Measurements from ENCODE around the gene DDAH1. TPM values are rescaled to one million over a fixed set of nuclear protein-coding genes. Genes with fewer than 3 reads are reported as not detected.

DDAH1 gene
- total RNA-seq, 1 experiment from 2014 or later = 65.9 TPM

DNA sequence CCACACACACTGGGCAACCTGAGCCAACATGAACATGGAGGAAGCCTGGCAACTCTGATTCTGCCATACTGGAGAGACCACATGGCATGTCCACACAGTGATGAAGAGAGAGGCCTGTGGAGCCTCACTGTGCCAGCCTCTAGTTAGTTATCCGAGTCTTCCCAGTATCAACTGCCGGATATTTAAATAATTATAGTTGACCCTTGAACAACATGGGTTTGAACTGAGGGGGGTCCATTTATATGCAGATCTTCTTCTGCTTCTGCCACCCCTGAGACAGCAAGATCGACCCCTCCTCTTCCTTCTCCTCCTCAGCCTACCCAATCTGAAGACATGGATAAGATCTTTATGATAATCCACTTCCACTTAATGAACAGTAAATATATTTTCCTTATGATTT lies 27.8 kb downstream of the DDAH1 start:
- H2AFZ ChIP-seq (ENCODE audit: low read length) = no peak overlapping the region
- no peaks in the 10 kb centered on the region for H3K36me3 ChIP-seq (ENCODE audit: low read depth, low read length)
- intact Hi-C loops (cut with micrococcal nuclease) = no loop called here
- no peak overlapping the region for H3K9ac ChIP-seq (ENCODE audit: low read length)
- POLR2A ChIA-PET (ENCODE audit: unreplicated experiment) = no interaction called here
- no peaks in the 10 kb centered on the region for H3K27me3 ChIP-seq (ENCODE audit: low read length)
- TF ChIP-seq EZH2 (IDR thresholded peaks at IDR 0.05; ENCODE audit: low read length, unreplicated experiment) (no peak), EZH2phosphoT487 (IDR thresholded peaks at IDR 0.05; ENCODE audit: borderline replicate concordance, low read length) (no peak)
- TF ChIP-seq, protein P1, sequence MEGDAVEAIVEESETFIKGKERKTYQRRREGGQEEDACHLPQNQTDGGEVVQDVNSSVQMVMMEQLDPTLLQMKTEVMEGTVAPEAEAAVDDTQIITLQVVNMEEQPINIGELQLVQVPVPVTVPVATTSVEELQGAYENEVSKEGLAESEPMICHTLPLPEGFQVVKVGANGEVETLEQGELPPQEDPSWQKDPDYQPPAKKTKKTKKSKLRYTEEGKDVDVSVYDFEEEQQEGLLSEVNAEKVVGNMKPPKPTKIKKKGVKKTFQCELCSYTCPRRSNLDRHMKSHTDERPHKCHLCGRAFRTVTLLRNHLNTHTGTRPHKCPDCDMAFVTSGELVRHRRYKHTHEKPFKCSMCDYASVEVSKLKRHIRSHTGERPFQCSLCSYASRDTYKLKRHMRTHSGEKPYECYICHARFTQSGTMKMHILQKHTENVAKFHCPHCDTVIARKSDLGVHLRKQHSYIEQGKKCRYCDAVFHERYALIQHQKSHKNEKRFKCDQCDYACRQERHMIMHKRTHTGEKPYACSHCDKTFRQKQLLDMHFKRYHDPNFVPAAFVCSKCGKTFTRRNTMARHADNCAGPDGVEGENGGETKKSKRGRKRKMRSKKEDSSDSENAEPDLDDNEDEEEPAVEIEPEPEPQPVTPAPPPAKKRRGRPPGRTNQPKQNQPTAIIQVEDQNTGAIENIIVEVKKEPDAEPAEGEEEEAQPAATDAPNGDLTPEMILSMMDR (conservative IDR thresholded peaks at IDR 0.05; ENCODE audit: low read depth, low read length) = no peak
- peaks cover 73% of the 10 kb centered on the region for H3K79me2 ChIP-seq (ENCODE audit: low read length)
- H4K20me1 ChIP-seq (ENCODE audit: low read length) = no peaks in the 10 kb centered on the region
- H3K4me2 ChIP-seq (ENCODE audit: low read length) = no peak overlapping the region
- no peak overlapping the region for H3K27ac ChIP-seq (ENCODE audit: low read length)
- CTCF ChIA-PET = no interaction called here
- H3F3A ChIP-seq (ENCODE audit: low read length, unreplicated experiment) = no peaks in the 10 kb centered on the region
- no peaks in the 10 kb centered on the region for H3K9me3 ChIP-seq (ENCODE audit: low read length)
- no peak overlapping the region for H3K4me3 ChIP-seq (ENCODE audit: low read length)
- no peak for DNase-seq
- H3K9me2 ChIP-seq (replicated peaks; ENCODE audit: low read length) = no peaks in the 10 kb centered on the region
- no peak for ATAC-seq
- BruUV-seq (replicated peaks) = no TSS peak
- peaks cover 7% of the 10 kb centered on the region for H3K4me1 ChIP-seq (ENCODE audit: insufficient read depth, low read length)

DNA sequence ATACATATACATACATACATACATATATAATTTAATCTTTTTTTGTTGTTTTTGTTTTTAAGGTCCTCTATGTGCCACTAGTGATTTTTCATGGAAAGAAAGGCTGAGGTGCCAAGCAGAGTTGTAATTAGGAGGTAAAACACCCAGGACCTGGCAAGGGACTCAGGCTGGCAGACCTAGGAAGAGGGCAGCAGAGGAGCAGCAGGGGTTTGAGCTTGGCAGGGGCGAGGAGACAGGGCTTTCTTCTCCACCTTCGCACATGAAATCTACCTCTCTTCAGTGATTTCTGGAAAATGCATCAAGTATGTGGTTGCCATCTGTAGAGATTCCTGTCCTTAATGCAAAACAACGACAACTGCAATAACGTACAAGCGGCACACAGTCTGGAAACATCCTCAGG lies 31.9 kb downstream of the DDAH1 start:
- H3K27ac ChIP-seq (ENCODE audit: low read length) = no peak overlapping the region
- ATAC-seq (no peak), DNase-seq (no peak)
- ChIA-PET CTCF (no interaction called here), POLR2A (ENCODE audit: unreplicated experiment) (no interaction called here)
- no peaks in the 10 kb centered on the region for H4K20me1 ChIP-seq (ENCODE audit: low read length)
- no peaks in the 10 kb centered on the region for H3K36me3 ChIP-seq (ENCODE audit: low read depth, low read length)
- H2AFZ ChIP-seq (ENCODE audit: low read length) = no peak overlapping the region
- no peak overlapping the region for H3K9ac ChIP-seq (ENCODE audit: low read length)
- no peaks in the 10 kb centered on the region for H3K27me3 ChIP-seq (ENCODE audit: low read length)
- no peaks in the 10 kb centered on the region for H3K9me2 ChIP-seq (replicated peaks; ENCODE audit: low read length)
- intact Hi-C loops (cut with micrococcal nuclease) = no loop called here
- H3K4me1 ChIP-seq (ENCODE audit: insufficient read depth, low read length) = peaks cover under 1% of the 10 kb centered on the region; the same call in 1 of the 2 replicates
- BruUV-seq (replicated peaks) = no TSS peak
- H3K79me2 ChIP-seq (ENCODE audit: low read length) = peaks cover 45% of the 10 kb centered on the region
- no peak for TF ChIP-seq EZH2phosphoT487 (IDR thresholded peaks at IDR 0.05; ENCODE audit: borderline replicate concordance, low read length)
- TF ChIP-seq, protein P1 (conservative IDR thresholded peaks at IDR 0.05; ENCODE audit: low read depth, low read length) = no peak
- no peaks in the 10 kb centered on the region for H3K9me3 ChIP-seq (ENCODE audit: low read length)
- no peak overlapping the region for H3K4me3 ChIP-seq (ENCODE audit: low read length)
- no peak overlapping the region for H3K4me2 ChIP-seq (ENCODE audit: low read length)
- H3F3A ChIP-seq (ENCODE audit: low read length, unreplicated experiment) = no peaks in the 10 kb centered on the region

DNA sequence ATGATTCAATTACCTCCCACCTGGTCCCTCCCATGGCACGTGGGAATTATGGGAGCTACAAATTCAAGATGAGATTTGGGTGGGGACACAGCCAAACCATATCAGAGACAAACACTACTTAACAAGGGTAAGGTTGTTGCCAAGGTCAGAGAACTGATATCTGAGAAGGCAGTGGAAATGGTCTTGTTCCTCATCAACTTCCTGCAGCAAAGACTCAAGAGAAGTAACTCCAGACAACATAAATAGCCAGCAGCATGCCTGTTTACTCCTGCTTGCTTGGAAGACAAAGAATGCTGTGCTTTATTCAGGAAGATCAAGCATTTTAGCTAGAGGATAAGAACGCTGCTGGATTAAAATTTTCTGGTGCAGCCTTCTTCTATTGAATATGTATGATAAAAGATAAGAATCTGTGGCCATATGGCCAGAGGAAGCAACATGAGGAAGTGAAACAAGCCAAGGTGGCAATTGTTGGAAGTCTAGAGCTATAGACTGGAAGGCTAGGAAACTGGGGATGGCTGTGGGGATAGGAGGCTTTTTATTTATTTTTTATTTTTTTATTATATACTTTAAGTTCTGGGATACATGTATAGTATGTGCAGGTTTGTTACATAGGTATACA lies 36.4 kb downstream of the DDAH1 start:
- Histone ChIP-seq H3K27me3 (ENCODE audit: low read length) (no peaks in the 10 kb centered on the region), H3K9ac (ENCODE audit: low read length) (no peak overlapping the region), H3K79me2 (ENCODE audit: low read length) (peaks cover 50% of the 10 kb centered on the region), H4K20me1 (ENCODE audit: low read length) (no peaks in the 10 kb centered on the region), H3K4me1 (ENCODE audit: insufficient read depth, low read length) (no peaks in the 10 kb centered on the region), H3K9me2 (replicated peaks; ENCODE audit: low read length) (no peaks in the 10 kb centered on the region), H3K4me2 (ENCODE audit: low read length) (no peak overlapping the region), H2AFZ (ENCODE audit: low read length) (no peak overlapping the region), H3F3A (ENCODE audit: low read length, unreplicated experiment) (no peaks in the 10 kb centered on the region), H3K27ac (ENCODE audit: low read length) (no peak overlapping the region), H3K36me3 (ENCODE audit: low read depth, low read length) (no peaks in the 10 kb centered on the region), H3K4me3 (ENCODE audit: low read length) (no peak overlapping the region), H3K9me3 (ENCODE audit: low read length) (no peaks in the 10 kb centered on the region)
- ChIA-PET CTCF (no interaction called here), POLR2A (ENCODE audit: unreplicated experiment) (no interaction called here)
- DNase-seq = no peak
- no TSS peak for BruUV-seq (replicated peaks)
- intact Hi-C loops (cut with micrococcal nuclease) = no loop called here
- ATAC-seq = no peak
- no peak for TF ChIP-seq EZH2phosphoT487 (IDR thresholded peaks at IDR 0.05; ENCODE audit: borderline replicate concordance, low read length)
- TF ChIP-seq, protein P1 (conservative IDR thresholded peaks at IDR 0.05; ENCODE audit: low read depth, low read length) = no peak
- no peak for TF ChIP-seq EZH2 (IDR thresholded peaks at IDR 0.05; ENCODE audit: low read length, unreplicated experiment)

All from PC-3 (cell line).